HG03354 (cell line): ENCODE data around the gene IL15RA.
"Not testable (repeated sequence)": the region's sequence is repeated elsewhere in the genome, so short reads cannot be mapped to it uniquely, and the experiment has no call there.

Experiments used
- ATAC-seq: cut with Tn5 transposase; IDR thresholded peaks from one replicate; pipeline ENCODE4 v1.9.1; 2021; ENCODE audit warnings: mild to moderate bottlenecking; ENCODE audit not compliant: unreplicated experiment, poor library complexity, severe bottlenecking

Gene IL15RA

DNA sequence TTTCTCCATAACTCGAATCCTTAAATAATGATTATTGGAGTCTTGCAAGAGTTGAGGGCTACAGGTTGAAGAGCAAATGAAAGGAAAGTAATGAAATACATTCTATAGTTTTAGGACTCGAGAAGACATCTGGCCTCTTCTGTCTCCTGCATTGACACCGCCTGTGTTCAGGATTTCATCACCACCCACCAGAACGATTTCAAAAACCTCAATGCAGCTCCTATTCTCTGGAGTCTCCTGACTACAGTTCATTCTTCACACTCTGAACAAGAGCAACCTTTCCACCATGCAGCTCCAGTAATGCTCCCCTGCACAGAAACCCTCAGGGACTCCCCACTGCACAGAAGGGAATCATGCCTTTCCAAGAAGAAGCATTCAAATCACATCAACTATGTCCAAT lies 5.5 kb downstream of the IL15RA start:
- ATAC-seq = no peak

DNA sequence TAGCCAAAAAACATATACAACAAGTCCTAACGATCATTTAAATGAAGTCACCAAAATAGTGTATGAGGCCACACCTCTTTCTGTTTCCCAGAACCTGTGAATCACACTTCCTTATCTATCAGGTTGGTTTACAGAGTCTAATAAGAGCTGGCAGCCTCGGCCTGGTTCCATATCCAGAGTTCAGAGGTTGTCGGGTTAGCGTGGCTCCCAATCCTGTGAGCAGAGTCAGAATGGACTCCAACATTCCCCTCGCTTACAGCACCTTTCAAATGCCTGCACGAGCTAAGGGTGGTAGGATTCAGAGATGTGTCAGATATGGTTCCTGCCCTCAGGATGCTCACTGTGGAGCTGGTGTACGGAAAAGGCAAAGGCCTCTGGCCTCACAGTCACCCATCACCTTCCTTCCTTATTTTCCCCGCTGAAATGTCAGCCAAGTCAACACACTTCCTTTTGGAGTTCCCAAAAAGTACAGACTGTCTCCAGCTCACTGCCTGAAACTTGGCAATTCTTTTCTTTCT lies 6.0 kb downstream of the IL15RA start:
- ATAC-seq = no peak

GRCh38 chr10:5970527-5970926 lies 6.8 kb downstream of the IL15RA start:
- no peak for ATAC-seq

DNA sequence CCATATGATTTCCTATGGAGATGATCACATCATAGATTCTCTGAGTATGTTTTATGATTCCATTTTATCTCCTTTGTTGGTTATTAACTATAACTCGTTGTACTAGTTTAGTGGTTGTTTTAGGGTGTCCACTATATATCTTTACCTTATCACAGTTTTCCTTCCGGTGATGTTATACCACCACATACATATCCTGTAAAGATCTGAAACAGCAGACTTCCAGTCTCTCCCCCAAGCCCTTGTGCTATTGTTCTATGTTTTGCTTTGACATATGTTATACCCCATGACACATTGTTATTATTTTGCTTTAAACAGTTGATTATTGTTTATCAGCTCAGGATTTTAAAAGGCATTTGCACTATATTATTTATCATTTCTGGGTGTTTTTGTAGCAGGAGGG lies 7.3 kb downstream of the IL15RA start:
- no peak for ATAC-seq

DNA sequence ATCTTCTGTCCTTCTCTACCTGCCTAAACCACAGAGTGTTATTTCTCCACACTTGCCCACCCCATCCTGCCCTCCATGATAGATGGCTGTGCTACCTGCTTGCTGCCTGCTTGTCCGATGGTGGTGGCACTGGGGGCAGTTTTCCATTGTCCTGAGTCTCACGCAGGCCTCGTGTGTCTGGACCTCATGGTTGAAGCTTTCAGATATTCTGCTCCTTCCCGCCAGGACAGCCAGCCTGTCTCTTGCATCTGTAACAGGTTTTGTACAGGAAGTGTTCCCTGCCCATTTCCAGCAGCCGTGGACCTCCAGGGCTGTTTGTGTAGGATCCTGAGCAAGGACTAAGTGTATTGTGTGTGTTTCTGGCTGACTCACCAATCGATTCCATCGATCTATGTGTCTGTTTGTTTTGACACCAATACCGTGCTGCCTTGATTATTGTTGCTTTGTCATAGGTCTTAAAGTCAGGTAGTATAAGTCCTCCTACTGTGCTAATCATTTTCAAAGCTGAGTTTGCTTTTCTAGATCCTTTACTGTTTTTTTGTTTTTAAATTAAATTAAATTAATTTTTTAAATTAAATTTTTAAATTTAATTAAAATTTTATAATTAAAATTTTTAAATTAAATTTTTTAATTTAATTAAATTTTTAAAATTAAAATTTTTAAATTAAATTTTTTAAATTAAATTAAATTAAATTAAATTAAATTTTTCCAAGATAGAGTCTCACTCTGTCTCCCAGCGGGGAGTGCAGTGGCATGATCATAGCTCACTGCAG lies 8.5 kb downstream of the IL15RA start:
- no peak for ATAC-seq

GRCh38 chr10:5968037-5968680 lies 9.2 kb downstream of the IL15RA start:
- no peak for ATAC-seq

DNA sequence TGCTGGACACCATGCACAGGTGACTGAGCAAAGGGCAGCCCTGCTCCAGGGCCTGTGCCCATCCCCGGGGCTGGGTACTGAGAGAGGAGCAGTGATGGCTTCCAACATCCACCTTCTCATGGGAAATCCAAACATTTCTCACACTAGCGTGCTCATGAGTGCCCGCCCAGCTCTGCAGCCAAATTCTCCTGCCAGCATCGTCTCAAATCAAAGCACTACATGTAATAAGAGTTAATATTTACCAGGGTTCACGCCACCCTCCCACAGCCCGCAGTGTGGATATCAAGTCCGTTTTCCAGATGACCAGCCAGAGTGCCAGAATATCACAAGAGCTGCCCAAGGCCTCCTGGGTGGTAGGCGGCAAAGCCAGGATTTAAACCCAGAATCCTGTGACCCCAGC lies 12.1 kb downstream of the IL15RA start:
- no peak for ATAC-seq

- no peak for ATAC-seq
Measured at GRCh38 chr10:5964736-5965135, 12.6 kb downstream of the IL15RA start.

DNA sequence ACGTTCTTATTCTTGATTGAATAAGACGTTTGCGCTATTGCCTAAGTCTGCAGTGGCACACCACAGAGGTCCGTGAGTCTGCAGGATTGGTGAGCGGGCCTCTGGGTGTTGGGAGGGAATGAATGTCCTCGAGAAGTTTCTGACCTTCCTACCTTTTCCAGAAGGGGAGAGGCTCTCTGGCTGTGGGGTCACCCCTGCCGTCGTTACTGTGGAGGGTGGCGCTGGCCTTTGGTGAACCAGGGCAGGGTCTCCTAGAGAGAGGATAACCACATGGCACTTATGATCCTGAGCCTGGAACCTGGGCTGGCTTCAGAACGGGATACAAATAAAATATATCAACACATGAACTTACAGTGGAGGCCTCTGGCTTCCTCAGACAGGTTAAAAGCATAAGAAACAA lies 13.8 kb downstream of the IL15RA start:
- no peak for ATAC-seq

DNA sequence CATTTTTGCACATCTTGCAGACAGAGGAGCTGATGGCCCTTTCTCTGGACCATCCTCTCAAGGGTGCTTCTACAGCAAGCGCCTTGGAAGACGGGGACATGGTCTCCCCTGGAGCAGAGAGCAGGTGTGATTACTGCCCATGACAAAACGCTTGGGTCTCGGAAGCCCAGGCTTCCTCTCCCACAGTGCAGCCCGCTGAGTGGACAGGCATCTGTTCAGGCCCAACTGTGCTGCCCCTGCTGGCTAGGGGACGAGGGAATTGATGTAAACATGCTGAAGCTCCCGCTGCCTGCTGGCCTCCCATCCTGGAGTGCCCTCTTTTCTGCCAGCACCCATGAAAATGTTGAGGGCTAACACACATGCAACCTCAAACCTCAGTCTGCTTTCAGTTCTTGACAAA lies 14.3 kb downstream of the IL15RA start:
- no peak for ATAC-seq

DNA sequence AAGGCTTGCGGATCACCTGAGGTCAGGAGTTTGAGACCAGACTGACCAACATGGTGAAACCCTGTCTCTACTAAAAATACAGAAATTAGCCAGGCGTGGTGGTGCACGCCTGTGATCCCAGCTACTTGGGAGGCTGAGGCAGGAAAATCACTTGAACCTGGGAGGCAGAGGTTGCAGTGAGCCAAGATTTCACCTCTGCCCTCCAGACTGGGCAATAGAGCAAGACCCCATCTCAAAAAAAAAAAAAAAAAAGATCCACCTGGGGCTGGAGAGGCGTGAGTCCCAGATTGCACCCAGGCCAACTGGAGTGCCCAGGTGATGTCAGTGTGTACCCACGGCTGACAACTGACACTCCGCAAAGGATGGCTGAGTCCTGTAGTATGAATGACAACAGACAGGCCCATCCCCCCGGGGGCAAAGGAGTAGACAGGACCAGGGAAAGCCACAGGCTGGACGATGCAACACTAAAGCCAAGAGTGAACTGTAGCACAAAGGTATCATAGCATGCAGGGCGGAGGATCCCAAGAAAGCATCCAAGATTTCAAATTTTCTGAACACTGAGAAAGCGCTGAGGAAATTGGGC lies 14.9 kb downstream of the IL15RA start:
- not testable (repeated sequence) for ATAC-seq

DNA sequence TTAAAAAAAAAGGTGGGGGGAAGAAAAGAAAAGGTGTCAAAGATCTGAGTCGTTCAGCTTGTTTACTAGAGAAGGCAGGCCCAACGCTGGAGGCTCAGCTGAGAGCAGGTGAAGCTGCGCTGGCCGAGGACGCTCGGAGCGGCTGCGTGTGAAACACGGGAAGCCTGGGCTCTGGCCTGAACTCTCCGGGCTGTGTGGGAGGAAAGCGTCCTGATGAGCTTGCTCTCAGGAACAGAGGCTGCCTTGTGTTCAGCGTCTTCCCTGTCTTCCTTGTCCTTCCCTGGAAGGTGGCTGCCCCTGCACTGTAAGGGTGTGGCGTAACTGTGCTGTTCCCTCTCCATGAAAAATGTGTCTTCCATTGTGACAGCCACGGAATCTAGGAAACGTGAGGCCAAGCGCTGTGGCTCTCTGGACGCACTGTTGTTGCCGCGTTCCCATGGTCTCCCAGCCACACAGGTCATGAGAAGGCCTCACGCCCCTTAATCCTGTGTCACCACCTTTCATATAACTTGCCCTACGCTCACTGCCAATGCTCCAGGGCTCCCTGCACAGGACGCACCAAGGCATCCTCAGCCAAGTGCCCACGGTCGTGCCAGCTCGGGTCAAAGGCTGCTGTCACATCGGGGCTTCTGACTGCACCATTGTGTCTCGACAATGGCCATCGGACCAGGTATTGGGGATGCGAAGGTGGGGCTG lies 15.8 kb downstream of the IL15RA start:
- ATAC-seq = no peak

DNA sequence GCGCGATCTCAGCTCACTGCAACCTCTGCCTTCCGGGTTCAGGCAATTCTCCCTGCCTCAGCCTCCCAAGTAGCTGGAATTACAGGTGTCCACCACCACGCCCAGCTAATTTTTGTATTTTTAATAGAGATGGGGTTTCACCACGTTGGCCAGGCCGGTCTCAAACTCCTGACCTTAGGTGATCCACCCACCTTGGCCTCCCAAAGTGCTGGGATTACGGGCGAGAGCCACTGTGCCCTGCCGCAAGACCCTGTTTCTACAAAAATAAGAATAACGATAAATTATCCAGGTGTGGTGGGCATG lies 16.4 kb downstream of the IL15RA start:
- not testable (repeated sequence) for ATAC-seq

- ATAC-seq = no peak
Measured at GRCh38 chr10:5960070-5960972, 17.0 kb downstream of the IL15RA start.

DNA sequence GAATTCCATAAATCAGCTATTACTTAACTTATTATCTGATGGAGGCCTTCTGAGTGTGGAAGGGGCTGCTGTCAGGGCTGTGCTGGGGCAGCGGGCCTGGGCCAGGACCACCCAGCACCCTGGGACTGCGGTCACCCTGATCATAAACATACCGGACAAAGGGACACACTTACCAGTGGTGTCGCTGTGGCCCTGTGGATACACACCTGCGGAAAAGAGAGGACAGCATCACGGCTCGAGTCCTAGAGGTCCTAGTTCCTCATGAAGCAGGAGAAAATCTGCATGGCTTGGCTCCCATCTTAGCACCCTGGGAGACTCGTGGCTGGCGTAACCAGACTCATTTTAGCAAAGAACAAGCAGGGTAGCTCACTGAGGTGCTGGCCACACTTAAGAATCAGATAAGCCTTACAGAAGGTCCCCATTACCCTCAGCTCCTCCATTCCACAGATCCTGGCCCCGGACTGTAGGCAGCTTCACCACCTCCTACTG lies 17.7 kb downstream of the IL15RA start:
- no peak for ATAC-seq

DNA sequence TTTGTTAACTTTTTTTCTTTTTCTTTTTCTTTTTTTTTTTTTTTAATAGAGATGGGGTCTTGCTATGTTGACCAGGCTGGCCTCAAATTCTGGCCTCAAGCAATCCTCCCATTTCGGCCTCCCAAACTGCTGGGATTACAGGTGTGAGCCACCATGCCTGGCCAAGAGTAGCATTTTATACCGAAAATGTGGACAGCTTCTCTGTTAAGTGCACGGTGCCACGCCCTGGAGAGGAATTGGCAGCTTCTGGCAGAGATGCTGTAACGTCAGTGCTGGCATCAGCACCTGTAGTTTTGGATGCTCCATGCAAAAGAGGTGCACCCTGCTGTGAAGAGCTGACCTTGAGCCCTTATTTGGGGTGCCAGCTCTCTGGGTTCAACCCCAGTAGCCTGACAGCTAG lies 18.2 kb downstream of the IL15RA start:
- no peak for ATAC-seq

DNA sequence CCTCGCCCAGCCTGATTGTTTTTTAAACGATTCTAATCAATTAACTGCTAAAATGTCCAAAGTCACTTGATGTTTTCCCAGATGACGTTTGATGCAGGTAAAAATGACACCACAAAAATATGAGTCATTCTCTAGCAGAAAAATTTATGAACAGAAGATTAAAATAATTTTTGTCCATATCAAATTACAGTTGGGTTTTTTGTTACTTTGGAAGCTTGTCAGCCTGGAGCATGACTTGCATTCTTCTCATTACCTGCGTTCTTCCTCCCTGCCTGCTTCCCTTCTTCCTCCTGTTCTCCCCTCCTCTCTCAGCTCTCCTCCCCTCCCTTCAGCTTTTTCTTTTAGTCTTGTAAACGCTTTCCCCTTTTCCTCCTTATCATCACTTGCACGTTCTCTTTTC lies 18.7 kb downstream of the IL15RA start:
- no peak for ATAC-seq

GRCh38 chr10:5958077-5958476 lies 19.3 kb downstream of the IL15RA start:
- ATAC-seq = no peak

- ATAC-seq = no peak
Measured at GRCh38 chr10:5956146-5956936, 21.0 kb downstream of the IL15RA start.
